Transverse colon (tissue), 4 donors: ENCODE results near the gene SEPTIN8.

Experiments used
- EP300 ChIP-seq: sonication (generic); formaldehyde crosslinking; IDR thresholded peaks from one replicate; pipeline ENCODE4 v1.6.1; 2017; ENCODE audit warnings: antibody characterized with exemption, low read depth
- POLR2A ChIP-seq: fragments of 450-650 bp; IDR thresholded peaks from one replicate; pipeline ENCODE4 v1.6.1; 2016; ENCODE audit warnings: antibody characterized with exemption, mild to moderate bottlenecking, moderate library complexity
- POLR2AphosphoS5 ChIP-seq, 3 donors: sonication (generic); formaldehyde crosslinking; IDR thresholded peaks; one replicate each; pipeline ENCODE4 v1.6.1; 2016; ENCODE audit warnings: antibody characterized with exemption in 3 of 3
- TF ChIP-seq, protein P1 (sequence below), 5 experiments: fragments of 200-600 bp in 3 of 5; fragments of 450-650 bp in 2 of 5; sonication (generic) in 3 of 5; IDR thresholded peaks; 1 replicate in 2 of 5; 2 replicates in 3 of 5; pipeline ENCODE4 v1.5.1; 2016 to 2017; ENCODE audit warnings: antibody characterized with exemption in 5 of 5, inconsistent platforms in 3 of 5, mild to moderate bottlenecking in 2 of 5, moderate library complexity in 1 of 5

DNA sequence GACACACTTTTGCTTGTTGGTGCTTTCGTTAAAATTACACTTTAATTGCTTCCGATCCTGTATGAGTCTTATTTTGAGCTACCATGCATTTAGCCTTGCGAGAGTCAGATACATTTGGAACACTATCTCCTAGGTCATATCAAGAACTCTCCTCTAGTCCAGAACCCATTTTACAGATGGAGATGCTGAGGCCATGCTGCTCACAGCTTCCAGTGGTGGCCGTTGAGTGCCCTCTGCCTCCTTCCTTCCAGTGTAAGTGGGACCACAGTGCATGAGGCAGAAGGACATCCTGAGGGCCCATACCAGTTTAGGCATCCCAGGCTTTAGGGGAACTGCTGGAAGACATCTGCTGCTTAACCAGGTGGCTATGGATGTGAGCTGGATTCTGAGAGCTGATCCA lies 22.9 kb downstream of the SEPTIN8 start:
- TF ChIP-seq, protein P1, sequence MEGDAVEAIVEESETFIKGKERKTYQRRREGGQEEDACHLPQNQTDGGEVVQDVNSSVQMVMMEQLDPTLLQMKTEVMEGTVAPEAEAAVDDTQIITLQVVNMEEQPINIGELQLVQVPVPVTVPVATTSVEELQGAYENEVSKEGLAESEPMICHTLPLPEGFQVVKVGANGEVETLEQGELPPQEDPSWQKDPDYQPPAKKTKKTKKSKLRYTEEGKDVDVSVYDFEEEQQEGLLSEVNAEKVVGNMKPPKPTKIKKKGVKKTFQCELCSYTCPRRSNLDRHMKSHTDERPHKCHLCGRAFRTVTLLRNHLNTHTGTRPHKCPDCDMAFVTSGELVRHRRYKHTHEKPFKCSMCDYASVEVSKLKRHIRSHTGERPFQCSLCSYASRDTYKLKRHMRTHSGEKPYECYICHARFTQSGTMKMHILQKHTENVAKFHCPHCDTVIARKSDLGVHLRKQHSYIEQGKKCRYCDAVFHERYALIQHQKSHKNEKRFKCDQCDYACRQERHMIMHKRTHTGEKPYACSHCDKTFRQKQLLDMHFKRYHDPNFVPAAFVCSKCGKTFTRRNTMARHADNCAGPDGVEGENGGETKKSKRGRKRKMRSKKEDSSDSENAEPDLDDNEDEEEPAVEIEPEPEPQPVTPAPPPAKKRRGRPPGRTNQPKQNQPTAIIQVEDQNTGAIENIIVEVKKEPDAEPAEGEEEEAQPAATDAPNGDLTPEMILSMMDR (IDR thresholded peaks at IDR 0.05) = no peak
- TF ChIP-seq POLR2A = no peak
- no peak for TF ChIP-seq EP300
- TF ChIP-seq POLR2AphosphoS5 (IDR thresholded peaks at IDR 0.05) = no peak
